ENCODE measurements around the gene PRKAG2.

PRKAG2 gene

GRCh38 chr7:151779678-151780077 is 97.2 kb downstream of the PRKAG2 start:
- TF ChIP-seq MYC (IDR thresholded peaks at IDR 0.05; ENCODE audit: low read depth, low read length), result no peak
- no peak for TF ChIP-seq POLR2A (IDR thresholded peaks at IDR 0.05; ENCODE audit: extremely low read depth, insufficient read length)
- TF ChIP-seq, protein P1, sequence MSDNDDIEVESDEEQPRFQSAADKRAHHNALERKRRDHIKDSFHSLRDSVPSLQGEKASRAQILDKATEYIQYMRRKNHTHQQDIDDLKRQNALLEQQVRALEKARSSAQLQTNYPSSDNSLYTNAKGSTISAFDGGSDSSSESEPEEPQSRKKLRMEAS (IDR thresholded peaks at IDR 0.05; ENCODE audit: low read depth, low read length), result no peak
- TF ChIP-seq CTCF (IDR thresholded peaks at IDR 0.05; ENCODE audit: low read depth, low read length), result no peak
- H3K4me3 ChIP-seq (ENCODE audit: low read depth, low read length), result no peak overlapping the region
- no peak for DNase-seq (ENCODE audit: low read depth)

- no peak for DNase-seq (ENCODE audit: low read depth)
- TF ChIP-seq POLR2A (IDR thresholded peaks at IDR 0.05; ENCODE audit: extremely low read depth, insufficient read length) (no peak), CTCF (IDR thresholded peaks at IDR 0.05; ENCODE audit: low read depth, low read length) (no peak), MYC (IDR thresholded peaks at IDR 0.05; ENCODE audit: low read depth, low read length) (no peak)
- TF ChIP-seq, protein P1 (IDR thresholded peaks at IDR 0.05; ENCODE audit: low read depth, low read length), result no peak
- no peak overlapping the region for H3K4me3 ChIP-seq (ENCODE audit: low read depth, low read length)
These were observed 97.7 kb downstream of the PRKAG2 start for GRCh38 chr7:151779255-151779654.

- TF ChIP-seq, protein P1 (IDR thresholded peaks at IDR 0.05; ENCODE audit: low read depth, low read length), result no peak
- DNase-seq (ENCODE audit: low read depth), result no peak
- no peak overlapping the region for H3K4me3 ChIP-seq (ENCODE audit: low read depth, low read length)
These were observed 98.8 kb downstream of the PRKAG2 start for GRCh38 chr7:151777908-151778670.

DNA sequence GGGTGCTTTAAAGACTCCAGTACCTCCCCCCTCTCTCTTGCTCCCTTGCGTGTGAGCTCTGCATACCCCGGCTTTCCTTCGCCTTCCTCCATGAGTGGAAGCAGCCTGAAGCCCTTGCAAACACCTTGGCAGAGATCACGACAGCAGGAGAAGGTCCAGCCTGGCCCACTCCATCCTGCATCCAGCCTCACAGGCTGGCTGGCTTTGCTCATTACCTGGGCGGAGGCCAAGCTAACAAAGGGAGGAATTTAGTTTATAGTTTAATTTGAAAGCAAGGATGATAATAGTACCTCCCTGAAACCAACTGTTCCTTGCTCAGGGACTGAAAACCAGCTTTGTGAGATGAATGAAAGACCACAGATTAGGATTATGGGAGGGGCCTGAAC is 99.4 kb downstream of the PRKAG2 start:
- H3K4me3 ChIP-seq (ENCODE audit: low read depth, low read length), result no peak overlapping the region
- no peak for DNase-seq (ENCODE audit: low read depth)
- TF ChIP-seq MYC (IDR thresholded peaks at IDR 0.05; ENCODE audit: low read depth, low read length) (no peak), POLR2A (IDR thresholded peaks at IDR 0.05; ENCODE audit: extremely low read depth, insufficient read length) (no peak), CTCF (IDR thresholded peaks at IDR 0.05; ENCODE audit: low read depth, low read length) (no peak)
- TF ChIP-seq, protein P1 (IDR thresholded peaks at IDR 0.05; ENCODE audit: low read depth, low read length), result no peak

DNA sequence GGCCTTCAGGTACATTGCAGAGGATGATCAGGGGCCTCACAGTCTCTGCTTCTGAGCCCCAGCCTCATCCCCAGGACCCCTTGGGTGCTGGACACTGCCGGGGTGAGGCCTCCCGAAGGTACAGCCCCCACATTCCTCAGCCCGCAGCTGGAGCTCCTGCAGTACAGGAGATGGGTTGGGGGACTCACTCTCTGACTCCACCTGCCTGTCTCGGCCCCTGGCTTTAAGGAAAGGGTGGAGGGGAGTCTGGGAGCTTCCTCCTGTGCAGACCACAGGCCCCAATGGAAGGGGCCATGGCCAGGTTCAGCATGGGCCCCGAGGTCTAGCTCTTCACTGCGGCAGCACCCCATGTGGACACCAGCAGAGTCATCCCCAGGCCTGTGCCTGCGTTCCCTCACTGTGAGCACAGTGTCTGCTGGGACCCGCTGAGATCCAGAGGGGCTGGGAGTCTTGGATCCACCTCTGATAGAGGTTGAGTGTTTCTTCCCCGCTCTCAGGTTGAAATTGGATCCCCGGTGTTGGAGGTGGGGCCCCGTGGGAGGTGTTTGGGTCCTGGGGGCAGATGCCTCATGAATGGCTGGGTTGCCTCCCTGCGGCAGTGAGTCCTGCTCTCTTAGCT is 99.9 kb downstream of the PRKAG2 start:
- DNase-seq (ENCODE audit: low read depth), result no peak

More for the DNA sequence above, 99.9 kb downstream of the PRKAG2 start:
- no peak overlapping the region for H3K4me3 ChIP-seq (ENCODE audit: low read depth, low read length)
- TF ChIP-seq, protein P1 (IDR thresholded peaks at IDR 0.05; ENCODE audit: low read depth, low read length), result no peak
- no peak for TF ChIP-seq CTCF (IDR thresholded peaks at IDR 0.05; ENCODE audit: low read depth, low read length)
- no peak for TF ChIP-seq POLR2A (IDR thresholded peaks at IDR 0.05; ENCODE audit: extremely low read depth, insufficient read length)
- no peak for TF ChIP-seq MYC (IDR thresholded peaks at IDR 0.05; ENCODE audit: low read depth, low read length)

All from NB4 (cell line).